ENCODE measurements around the gene AFF3. TPM values are rescaled to one million over a fixed set of nuclear protein-coding genes. Genes with fewer than 3 reads are reported as not detected.

Gene AFF3
- total and polyA plus RNA-seq, 2 of the 8 experiments (the other 6 are each of a cell fraction or from before 2014, with no cell fraction given), result 0.27 to 3.0 TPM

DNA sequence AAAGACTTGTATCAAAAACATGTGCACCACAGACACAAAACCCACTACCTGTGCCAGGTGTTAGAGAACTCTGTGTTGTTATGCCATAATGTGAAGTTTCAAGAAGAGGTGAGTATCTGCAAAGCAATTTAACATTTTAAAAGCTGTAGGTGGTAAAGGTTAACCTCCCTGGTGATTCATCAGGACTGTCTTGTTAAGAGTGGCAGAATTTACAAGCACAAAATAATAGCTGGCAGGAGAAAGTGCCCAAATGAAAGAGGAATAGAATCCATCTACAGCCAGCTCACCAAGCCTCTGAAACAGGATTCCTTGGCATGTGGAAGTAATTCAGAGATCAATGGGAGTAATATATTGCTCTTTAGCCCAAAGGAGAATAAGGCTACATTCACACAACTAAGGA lies 230.7 kb downstream of the AFF3 start (continued):
- TF ChIP-seq RFX5 (IDR thresholded peaks at IDR 0.05; ENCODE audit: borderline replicate concordance, low read depth, low read length) (no peak), FOSL1 (IDR thresholded peaks at IDR 0.05; ENCODE audit: insufficient read depth, low read depth, low read length) (no peak), RAD21 (IDR thresholded peaks at IDR 0.05 in 1 of 2, conservative IDR thresholded peaks at IDR 0.05 in 1 of 2; ENCODE audit: low read depth in 2 of 2, low read length in 2 of 2) (no peak), SRF (IDR thresholded peaks at IDR 0.05; ENCODE audit: low read depth, low read length) (no peak)
